GM18867 (cell line): Measurements from ENCODE around the gene ELP5.

Experiments
- ATAC-seq: cut with Tn5 transposase; IDR thresholded peaks from one replicate; pipeline ENCODE4 v1.9.1; 2021; ENCODE audit warnings: mild to moderate bottlenecking, moderate library complexity; ENCODE audit not compliant: unreplicated experiment

ELP5 gene

GRCh38 chr17:7308625-7309433, 56.8 kb downstream of the ELP5 start:
- peak; percentile 23 for ATAC-seq
